HK-2 (cell line): ENCODE measurements around the gene TRIML1.
A peak's percentile ranks its signal among the peaks of the same experiment; 100 is the strongest.

ENCODE experiments used
- DNase-seq: peaks from one replicate; pipeline ENCODE4 v3.0.0-alpha.2; 2018; ENCODE audit not compliant: unreplicated experiment

TRIML1 gene, protein sequence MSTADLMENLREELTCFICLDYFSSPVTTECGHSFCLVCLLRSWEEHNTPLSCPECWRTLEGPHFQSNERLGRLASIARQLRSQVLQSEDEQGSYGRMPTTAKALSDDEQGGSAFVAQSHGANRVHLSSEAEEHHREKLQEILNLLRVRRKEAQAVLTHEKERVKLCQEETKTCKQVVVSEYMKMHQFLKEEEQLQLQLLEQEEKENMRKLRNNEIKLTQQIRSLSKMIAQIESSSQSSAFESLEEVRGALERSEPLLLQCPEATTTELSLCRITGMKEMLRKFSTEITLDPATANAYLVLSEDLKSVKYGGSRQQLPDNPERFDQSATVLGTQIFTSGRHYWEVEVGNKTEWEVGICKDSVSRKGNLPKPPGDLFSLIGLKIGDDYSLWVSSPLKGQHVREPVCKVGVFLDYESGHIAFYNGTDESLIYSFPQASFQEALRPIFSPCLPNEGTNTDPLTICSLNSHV

GRCh38 chr4:188139141-188139540 lies at the start of gene TRIML1:
Gene TRIML1 (plus strand): TSS chr4:188139441. CDS start chr4:188139559, 118 bp downstream.
- no peak for DNase-seq

DNA sequence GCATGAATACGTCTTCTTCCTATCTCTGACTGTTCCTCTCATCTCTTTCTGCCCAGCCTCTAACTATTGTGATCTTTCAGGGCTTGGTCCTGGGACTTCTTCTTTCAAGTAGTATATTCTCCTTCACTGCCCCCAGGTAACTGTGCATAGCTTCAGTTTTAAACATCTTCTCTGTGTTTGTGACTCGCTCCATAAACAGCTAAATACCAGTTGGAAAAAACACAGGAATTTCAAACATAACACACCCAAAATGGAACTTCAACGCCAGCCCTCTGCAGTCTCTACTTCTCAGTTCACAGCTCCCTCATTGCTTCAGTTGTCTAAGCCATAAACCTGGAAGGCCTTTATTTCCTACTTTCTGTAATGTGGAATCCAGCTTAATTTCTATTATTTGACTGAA lies 46.4 kb upstream of the TRIML1 start:
- DNase-seq, result no peak

DNA sequence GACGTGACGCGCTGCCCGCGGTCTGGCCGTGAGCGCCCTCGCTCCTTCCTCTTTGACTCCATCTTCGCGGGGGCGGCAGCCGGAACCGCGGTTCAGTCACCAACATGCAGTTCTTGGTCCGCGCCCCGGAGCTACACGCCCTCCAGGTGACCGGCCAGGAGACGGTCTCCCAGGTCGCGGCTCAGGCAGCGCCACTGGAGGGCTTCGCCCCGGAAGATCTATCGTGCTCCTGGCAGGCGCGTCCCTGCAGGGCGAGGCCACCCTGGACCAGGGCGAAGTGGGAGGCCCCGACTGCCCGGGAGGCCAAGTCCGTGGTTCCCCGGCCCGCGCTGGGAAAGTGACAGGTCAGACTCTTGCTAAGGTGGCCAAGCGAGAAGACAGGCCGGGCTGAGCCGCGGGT lies 32.8 kb upstream of the TRIML1 start:
- DNase-seq, result no peak

- no peak for DNase-seq
These were observed 31.1 kb upstream of the TRIML1 start for GRCh38 chr4:188107931-188108843.

GRCh38 chr4:188109157-188109755 lies 30.0 kb upstream of the TRIML1 start, which contains the start of gene TRIML2:
Gene TRIML2 (minus strand): TSS chr4:188109603. CDS start chr4:188105368, 4,235 bp downstream.
- DNase-seq, result no peak

- no peak for DNase-seq
These were observed 29.2 kb upstream of the TRIML1 start for GRCh38 chr4:188110036-188110435.

- DNase-seq, result no peak
These were observed 28.3 kb upstream of the TRIML1 start for GRCh38 chr4:188110741-188111471.

- no peak for DNase-seq
These were observed 27.3 kb upstream of the TRIML1 start for GRCh38 chr4:188111955-188112354.

DNA sequence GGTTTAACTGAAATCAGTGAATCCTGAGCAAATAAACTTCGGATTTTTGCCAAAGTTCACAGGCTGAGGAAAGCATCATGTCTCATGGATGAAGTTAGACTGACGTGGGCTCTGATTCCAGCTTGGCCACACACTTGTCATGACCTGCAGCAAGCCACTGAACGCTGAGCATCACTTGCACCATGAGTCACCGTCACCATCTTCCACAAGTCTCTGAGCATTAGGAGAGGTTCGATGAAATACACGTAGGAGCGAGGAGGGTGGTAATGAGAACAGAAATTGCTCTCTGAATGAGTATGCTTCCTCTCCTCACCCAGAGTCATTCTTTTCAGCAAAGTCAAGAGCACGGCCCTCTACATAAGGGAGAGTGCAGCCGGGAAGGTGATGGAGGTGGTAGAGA lies 26.1 kb upstream of the TRIML1 start:
- DNase-seq, result no peak

DNA sequence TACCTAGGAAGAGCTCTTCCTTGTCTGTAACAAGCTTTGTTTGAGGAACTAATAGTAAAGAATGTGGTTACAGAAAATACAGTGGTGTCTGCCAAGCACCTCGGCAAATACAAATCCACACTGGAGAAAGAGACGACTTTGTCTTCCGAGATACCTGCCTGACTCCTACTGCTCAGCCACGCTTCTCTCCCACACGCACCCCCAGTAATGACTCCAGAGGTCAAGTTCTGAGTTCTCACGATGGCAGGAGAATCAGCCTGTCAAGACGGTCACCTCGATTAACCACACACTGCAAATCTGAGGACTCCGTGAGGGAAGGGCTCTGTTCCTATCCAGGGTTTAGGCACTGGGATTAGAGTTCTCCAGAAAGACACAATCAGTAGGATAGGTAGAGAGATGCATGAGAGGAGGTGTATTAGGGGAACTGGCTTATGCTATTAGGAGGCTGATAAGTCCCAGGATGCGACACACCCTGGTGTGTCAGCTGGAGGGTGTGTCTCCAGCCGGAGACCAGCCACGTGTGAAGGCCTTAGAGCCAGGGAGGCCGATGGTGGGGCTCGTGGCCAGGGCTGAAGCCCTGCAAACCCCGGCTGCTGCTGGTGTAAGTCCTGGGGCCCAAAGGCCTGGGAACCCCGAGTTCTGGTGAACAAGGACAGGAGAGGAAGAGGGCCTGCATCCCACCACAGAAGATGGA lies 21.5 kb upstream of the TRIML1 start:
- DNase-seq, result no peak

- no peak for DNase-seq
These were observed 17.7 kb upstream of the TRIML1 start for GRCh38 chr4:188121530-188121929.

- DNase-seq, result peak; percentile 50
These were observed 11.9 kb upstream of the TRIML1 start for GRCh38 chr4:188127214-188127874.

DNA sequence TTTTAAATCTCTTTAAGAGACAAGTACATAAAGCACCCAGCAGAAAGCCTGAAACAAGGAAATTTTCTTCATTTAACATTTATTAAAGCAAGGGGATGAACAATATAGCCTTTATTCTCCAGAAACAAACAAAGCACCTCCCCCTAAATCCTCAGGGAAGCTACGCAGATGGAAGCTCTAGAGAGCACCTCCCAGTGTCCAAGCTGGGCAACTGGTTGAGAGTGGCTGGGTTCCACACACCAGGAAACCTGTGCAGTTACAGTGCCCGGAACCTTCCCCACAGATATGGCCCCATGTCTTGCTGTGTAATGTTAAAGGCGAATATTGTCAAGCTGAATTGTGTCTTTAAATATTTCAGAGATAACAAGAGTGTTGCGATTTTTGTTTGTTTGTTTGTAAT lies 8.9 kb upstream of the TRIML1 start:
- no peak for DNase-seq

DNA sequence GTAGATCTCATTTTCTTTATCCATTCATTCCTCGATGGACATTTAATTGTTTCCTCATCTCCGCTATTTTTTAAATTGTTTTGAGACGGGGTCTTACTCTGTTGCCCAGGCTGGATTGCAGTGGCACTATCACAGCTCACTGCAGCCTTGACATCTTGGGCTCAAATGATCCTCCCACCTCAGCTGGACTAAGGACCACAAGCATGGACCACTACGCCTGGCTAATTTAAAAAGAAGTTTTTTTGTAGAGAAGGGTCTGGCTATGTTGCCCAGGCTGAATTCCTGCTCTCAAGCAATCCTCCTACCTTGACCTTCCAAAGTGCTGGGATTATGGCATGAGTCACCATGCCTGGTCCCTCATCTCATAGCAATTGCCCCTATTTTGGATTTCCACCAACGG lies 7.0 kb upstream of the TRIML1 start:
- no peak for DNase-seq

GRCh38 chr4:188138227-188138626 lies 1.0 kb upstream of the TRIML1 start:
- no peak for DNase-seq

GRCh38 chr4:188139671-188140070 lies 430 bp downstream of the TRIML1 start:
- DNase-seq, result no peak

GRCh38 chr4:188143731-188144130 lies 4.5 kb downstream of the TRIML1 start:
- DNase-seq, result no peak

GRCh38 chr4:188145601-188146000 lies 6.4 kb downstream of the TRIML1 start:
- DNase-seq, result no peak

DNA sequence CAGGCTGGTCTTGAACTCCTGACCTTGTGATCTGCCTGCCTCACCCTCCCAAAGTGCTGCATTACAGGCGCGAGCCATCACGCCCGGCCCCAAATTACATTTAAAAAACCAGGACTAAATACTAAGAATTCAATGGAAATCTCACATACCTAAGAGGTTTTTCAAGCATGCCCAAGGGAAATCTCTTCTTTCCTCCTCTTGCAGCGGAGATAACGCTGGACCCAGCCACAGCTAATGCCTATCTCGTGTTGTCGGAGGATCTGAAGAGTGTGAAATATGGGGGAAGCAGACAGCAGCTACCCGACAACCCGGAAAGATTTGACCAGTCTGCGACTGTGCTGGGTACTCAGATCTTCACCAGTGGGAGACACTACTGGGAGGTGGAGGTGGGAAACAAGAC lies 7.4 kb downstream of the TRIML1 start:
- DNase-seq, result no peak

DNA sequence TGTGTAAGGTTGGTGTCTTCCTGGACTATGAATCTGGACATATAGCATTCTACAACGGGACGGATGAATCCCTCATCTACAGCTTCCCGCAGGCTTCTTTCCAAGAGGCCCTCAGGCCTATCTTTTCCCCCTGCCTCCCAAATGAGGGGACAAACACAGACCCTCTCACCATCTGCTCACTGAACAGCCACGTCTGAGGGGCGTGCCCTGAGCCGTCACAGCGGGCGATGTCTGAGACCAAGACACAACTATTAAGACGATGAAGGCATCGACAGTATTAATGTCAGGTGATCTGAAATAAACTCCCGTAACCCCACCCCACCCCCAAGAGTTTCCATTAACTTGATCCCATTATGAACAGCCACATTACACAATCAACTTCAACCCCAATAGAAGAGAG lies 7.9 kb downstream of the TRIML1 start:
- no peak for DNase-seq
